ENCODE measurements around the gene ASTN2.

ASTN2 gene

DNA sequence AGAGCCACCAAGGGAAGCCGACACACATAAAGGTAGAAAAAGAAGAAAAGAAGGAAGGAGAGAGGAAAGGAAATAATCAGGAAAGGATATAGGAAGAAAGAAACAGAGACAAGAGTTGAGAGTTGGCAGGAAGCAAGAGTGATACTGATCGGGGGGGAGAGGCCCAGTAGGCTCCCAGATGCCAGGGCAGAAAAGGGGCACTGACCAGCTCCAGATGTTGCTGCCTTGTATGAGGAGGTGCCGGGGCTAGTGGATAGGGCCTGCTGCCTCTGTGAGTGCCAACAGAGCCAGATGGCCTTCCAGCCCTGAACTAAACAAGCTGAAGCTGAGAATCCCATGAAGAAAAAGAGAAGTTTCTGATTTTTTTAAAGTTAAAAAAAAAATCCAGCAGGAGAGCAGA lies 809.8 kb downstream of the ASTN2 start:
- no peak overlapping the region for H3K4me3 ChIP-seq (ENCODE audit: low read length)
- no peaks in the 10 kb centered on the region for H3K36me3 ChIP-seq (ENCODE audit: insufficient read depth, low read length)
- no peaks in the 10 kb centered on the region for H3K4me1 ChIP-seq (ENCODE audit: insufficient read depth, low read length)
- H3K27me3 ChIP-seq (ENCODE audit: insufficient read depth, low read length) = no peaks in the 10 kb centered on the region
- H3K9me3 ChIP-seq (ENCODE audit: low read length) = no peaks in the 10 kb centered on the region
- H2AFZ ChIP-seq (ENCODE audit: low read depth, low read length) = no peak overlapping the region

DNA sequence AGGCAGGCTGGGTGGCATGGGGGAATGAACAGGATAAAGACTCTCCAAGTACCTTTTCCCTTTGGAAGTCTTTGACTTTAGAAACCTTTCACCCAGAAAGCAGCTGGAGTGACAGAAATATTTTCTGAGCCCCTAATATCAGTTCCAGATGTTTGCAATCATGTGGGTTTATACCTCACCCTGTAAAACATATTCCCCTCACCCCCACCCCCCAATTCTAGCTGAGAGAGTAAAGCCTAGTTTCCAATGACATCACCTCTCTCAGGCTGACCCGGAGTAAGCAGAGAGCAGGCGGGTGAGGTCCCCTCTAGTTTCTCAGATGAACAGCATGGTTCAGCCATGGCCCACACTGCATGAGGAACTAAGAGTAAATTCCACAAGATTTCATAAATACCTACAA lies 810.6 kb downstream of the ASTN2 start:
- Histone ChIP-seq H3K4me1 (ENCODE audit: insufficient read depth, low read length) (no peaks in the 10 kb centered on the region), H3K27me3 (ENCODE audit: insufficient read depth, low read length) (no peaks in the 10 kb centered on the region), H3K4me3 (ENCODE audit: low read length) (no peak overlapping the region), H3K9me3 (ENCODE audit: low read length) (no peaks in the 10 kb centered on the region), H2AFZ (ENCODE audit: low read depth, low read length) (no peak overlapping the region), H3K36me3 (ENCODE audit: insufficient read depth, low read length) (no peaks in the 10 kb centered on the region)

DNA sequence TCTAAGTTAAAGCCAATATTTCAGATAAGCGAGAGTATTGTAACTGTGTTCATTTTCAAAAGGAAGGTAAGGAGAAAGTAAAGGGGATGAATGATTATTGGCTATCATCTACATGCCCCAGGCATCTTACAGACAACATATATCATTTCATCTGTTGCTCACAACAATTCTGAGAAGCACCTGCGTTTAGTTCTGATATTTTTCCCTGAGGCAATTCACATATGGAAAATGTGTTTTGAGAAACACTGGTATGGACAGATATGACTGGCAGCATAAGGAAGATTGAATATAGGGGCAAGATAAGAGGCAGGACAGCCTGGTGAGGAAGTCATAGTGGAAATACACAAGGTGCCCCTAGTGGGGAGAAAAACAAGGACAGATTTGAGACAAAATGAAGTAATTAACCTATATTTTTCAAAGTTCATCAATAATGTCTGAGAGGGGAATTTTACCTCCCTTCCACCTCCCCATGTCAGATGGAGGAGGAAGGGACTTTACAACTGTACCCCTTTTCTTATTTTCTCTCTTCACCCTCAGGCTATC lies 815.4 kb downstream of the ASTN2 start:
- Histone ChIP-seq H2AFZ (ENCODE audit: low read depth, low read length) (no peak overlapping the region), H3K27me3 (ENCODE audit: insufficient read depth, low read length) (no peaks in the 10 kb centered on the region), H3K36me3 (ENCODE audit: insufficient read depth, low read length) (peaks cover 2% of the 10 kb centered on the region), H3K4me3 (ENCODE audit: low read length) (no peak overlapping the region), H3K9me3 (ENCODE audit: low read length) (no peaks in the 10 kb centered on the region), H3K4me1 (ENCODE audit: insufficient read depth, low read length) (no peaks in the 10 kb centered on the region)

GRCh38 chr9:116596646-116597045 lies 818.2 kb downstream of the ASTN2 start:
- no peaks in the 10 kb centered on the region for H3K4me1 ChIP-seq (ENCODE audit: insufficient read depth, low read length)
- no peaks in the 10 kb centered on the region for H3K27me3 ChIP-seq (ENCODE audit: insufficient read depth, low read length)
- H2AFZ ChIP-seq (ENCODE audit: low read depth, low read length) = no peak overlapping the region
- H3K9me3 ChIP-seq (ENCODE audit: low read length) = no peaks in the 10 kb centered on the region
- peaks cover 2% of the 10 kb centered on the region for H3K36me3 ChIP-seq (ENCODE audit: insufficient read depth, low read length)
- no peak overlapping the region for H3K4me3 ChIP-seq (ENCODE audit: low read length)

DNA sequence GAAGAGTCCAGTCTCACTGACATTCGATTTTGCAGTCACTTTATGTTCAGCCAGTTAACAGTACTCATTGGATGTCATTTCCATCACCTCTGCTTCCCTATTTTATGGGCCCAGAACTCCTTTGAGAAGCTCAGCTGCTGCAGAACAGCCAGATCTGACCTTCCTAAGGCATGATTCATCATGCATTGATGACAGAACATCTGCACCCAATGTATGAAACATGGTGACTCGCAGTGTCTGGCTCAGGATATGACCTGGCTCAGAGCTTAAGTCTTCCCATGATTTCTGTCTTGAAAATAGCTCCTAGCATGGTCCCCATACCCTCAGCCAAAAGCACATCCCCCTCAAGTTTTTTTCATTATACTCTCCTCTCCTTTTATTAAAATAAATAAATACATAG lies 820.3 kb downstream of the ASTN2 start:
- no peaks in the 10 kb centered on the region for H3K27me3 ChIP-seq (ENCODE audit: insufficient read depth, low read length)
- H3K4me1 ChIP-seq (ENCODE audit: insufficient read depth, low read length) = no peaks in the 10 kb centered on the region
- H3K36me3 ChIP-seq (ENCODE audit: insufficient read depth, low read length) = peaks cover 2% of the 10 kb centered on the region
- no peak overlapping the region for H2AFZ ChIP-seq (ENCODE audit: low read depth, low read length)
- H3K9me3 ChIP-seq (ENCODE audit: low read length) = no peaks in the 10 kb centered on the region
- no peak overlapping the region for H3K4me3 ChIP-seq (ENCODE audit: low read length)

DNA sequence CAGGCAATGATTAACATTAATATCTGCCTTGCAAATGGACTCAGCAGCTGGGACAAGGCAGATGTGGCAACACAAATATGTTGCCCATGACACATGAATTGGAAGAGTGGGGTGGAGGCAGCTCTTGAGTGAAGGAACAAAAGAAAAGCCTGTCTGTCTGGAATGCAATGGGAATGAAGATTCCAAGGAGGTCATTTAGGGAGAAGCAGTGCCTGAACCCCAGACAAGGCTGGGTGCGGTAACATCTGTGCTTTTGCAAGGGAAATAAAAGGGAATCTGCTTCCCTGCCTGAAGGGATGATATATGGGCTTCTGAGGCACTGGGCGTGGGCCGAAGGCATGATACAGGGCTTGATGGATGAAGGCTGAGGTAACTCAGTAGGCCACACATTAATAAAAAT lies 821.9 kb downstream of the ASTN2 start:
- Histone ChIP-seq H3K4me1 (ENCODE audit: insufficient read depth, low read length) (no peaks in the 10 kb centered on the region), H2AFZ (ENCODE audit: low read depth, low read length) (no peak overlapping the region)

GRCh38 chr9:116589392-116590354 lies 825.2 kb downstream of the ASTN2 start:
- H3K36me3 ChIP-seq (ENCODE audit: insufficient read depth, low read length) = no peaks in the 10 kb centered on the region
- H3K4me3 ChIP-seq (ENCODE audit: low read length) = no peak overlapping the region
- no peaks in the 10 kb centered on the region for H3K4me1 ChIP-seq (ENCODE audit: insufficient read depth, low read length)
- H3K9me3 ChIP-seq (ENCODE audit: low read length) = no peaks in the 10 kb centered on the region
- H2AFZ ChIP-seq (ENCODE audit: low read depth, low read length) = no peak overlapping the region
- no peaks in the 10 kb centered on the region for H3K27me3 ChIP-seq (ENCODE audit: insufficient read depth, low read length)

More for the DNA sequence above, 821.9 kb downstream of the ASTN2 start:
- Histone ChIP-seq H3K4me3 (ENCODE audit: low read length) (no peak overlapping the region), H3K27me3 (ENCODE audit: insufficient read depth, low read length) (no peaks in the 10 kb centered on the region), H3K36me3 (ENCODE audit: insufficient read depth, low read length) (no peaks in the 10 kb centered on the region), H3K9me3 (ENCODE audit: low read length) (no peaks in the 10 kb centered on the region)

GRCh38 chr9:116587919-116588318 lies 826.9 kb downstream of the ASTN2 start:
- Histone ChIP-seq H2AFZ (ENCODE audit: low read depth, low read length) (no peak overlapping the region), H3K4me3 (ENCODE audit: low read length) (no peak overlapping the region), H3K36me3 (ENCODE audit: insufficient read depth, low read length) (no peaks in the 10 kb centered on the region), H3K27me3 (ENCODE audit: insufficient read depth, low read length) (no peaks in the 10 kb centered on the region), H3K9me3 (ENCODE audit: low read length) (no peaks in the 10 kb centered on the region), H3K4me1 (ENCODE audit: insufficient read depth, low read length) (no peaks in the 10 kb centered on the region)

DNA sequence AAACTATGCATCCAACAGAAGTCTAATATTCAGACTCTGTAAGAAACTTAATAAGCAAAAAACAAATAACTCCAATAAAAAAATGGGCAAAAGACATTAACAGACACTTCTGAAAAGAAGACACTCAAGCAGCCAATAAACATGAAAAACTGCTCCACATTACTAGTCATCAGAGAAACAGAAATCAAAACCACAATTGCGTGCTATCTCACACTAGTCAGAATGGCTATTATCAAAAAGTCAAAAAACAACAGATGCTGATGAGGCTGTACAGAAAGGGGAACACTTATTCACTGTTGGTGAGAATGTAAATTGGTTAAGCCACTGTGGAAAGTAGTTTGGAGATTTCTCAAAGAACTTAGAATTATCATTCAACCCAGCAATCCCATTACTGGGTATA lies 829.0 kb downstream of the ASTN2 start:
- Histone ChIP-seq H3K27me3 (ENCODE audit: insufficient read depth, low read length) (no peaks in the 10 kb centered on the region), H3K4me1 (ENCODE audit: insufficient read depth, low read length) (no peaks in the 10 kb centered on the region), H3K4me3 (ENCODE audit: low read length) (no peak overlapping the region), H3K36me3 (ENCODE audit: insufficient read depth, low read length) (no peaks in the 10 kb centered on the region), H3K9me3 (ENCODE audit: low read length) (no peaks in the 10 kb centered on the region), H2AFZ (ENCODE audit: low read depth, low read length) (no peak overlapping the region)

GRCh38 chr9:116585204-116585603 lies 829.7 kb downstream of the ASTN2 start:
- Histone ChIP-seq H3K4me1 (ENCODE audit: insufficient read depth, low read length) (no peaks in the 10 kb centered on the region), H3K27me3 (ENCODE audit: insufficient read depth, low read length) (no peaks in the 10 kb centered on the region), H3K36me3 (ENCODE audit: insufficient read depth, low read length) (no peaks in the 10 kb centered on the region), H3K9me3 (ENCODE audit: low read length) (no peaks in the 10 kb centered on the region), H2AFZ (ENCODE audit: low read depth, low read length) (no peak overlapping the region), H3K4me3 (ENCODE audit: low read length) (no peak overlapping the region)

- Histone ChIP-seq H2AFZ (ENCODE audit: low read depth, low read length) (no peak overlapping the region), H3K4me3 (ENCODE audit: low read length) (no peak overlapping the region), H3K36me3 (ENCODE audit: insufficient read depth, low read length) (no peaks in the 10 kb centered on the region)
Measured at GRCh38 chr9:116580853-116581252, 834.0 kb downstream of the ASTN2 start.

GRCh38 chr9:116576386-116576785 lies 838.5 kb downstream of the ASTN2 start:
- no peak overlapping the region for H3K4me3 ChIP-seq (ENCODE audit: low read length)
- no peak overlapping the region for H2AFZ ChIP-seq (ENCODE audit: low read depth, low read length)
- no peaks in the 10 kb centered on the region for H3K36me3 ChIP-seq (ENCODE audit: insufficient read depth, low read length)
- H3K9me3 ChIP-seq (ENCODE audit: low read length) = no peaks in the 10 kb centered on the region
- H3K4me1 ChIP-seq (ENCODE audit: insufficient read depth, low read length) = peaks cover 7% of the 10 kb centered on the region
- H3K27me3 ChIP-seq (ENCODE audit: insufficient read depth, low read length) = no peaks in the 10 kb centered on the region

More at GRCh38 chr9:116580853-116581252, 834.0 kb downstream of the ASTN2 start:
- Histone ChIP-seq H3K4me1 (ENCODE audit: insufficient read depth, low read length) (no peaks in the 10 kb centered on the region), H3K27me3 (ENCODE audit: insufficient read depth, low read length) (no peaks in the 10 kb centered on the region), H3K9me3 (ENCODE audit: low read length) (no peaks in the 10 kb centered on the region)

DNA sequence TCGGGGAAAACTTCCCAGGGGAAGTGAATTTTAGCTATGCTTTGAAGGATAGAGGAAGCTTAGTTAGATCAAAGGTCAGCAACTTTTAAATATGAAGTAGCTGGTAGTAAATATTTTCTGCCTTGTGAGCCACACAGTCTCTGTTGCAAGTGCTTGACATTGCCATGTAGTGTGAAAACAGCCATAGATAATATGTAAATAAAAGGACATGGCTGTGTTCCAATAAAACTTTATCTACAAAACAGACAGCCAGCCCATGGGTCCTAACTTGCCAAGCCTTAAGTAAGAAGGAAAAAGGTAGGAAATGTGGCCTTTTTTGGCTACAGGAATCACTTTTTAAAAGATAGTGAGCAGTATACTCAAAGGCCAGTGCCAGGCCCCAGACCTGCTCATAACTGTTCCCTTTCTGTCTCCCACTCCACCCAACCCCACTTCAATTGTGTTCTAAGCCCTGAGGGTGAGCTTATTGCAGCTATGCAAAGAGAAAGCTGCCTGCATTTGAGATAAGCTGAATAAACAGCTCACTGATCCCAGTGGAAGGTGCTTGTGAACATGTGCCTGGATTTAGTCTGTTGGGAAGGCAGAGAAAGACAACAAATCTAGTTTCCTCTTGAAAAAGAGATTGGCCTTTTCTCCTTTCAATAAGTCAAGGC lies 840.7 kb downstream of the ASTN2 start:
- no peaks in the 10 kb centered on the region for H3K36me3 ChIP-seq (ENCODE audit: insufficient read depth, low read length)
- H2AFZ ChIP-seq (ENCODE audit: low read depth, low read length) = no peak overlapping the region
- no peaks in the 10 kb centered on the region for H3K9me3 ChIP-seq (ENCODE audit: low read length)
- no peaks in the 10 kb centered on the region for H3K27me3 ChIP-seq (ENCODE audit: insufficient read depth, low read length)
- no peak overlapping the region for H3K4me3 ChIP-seq (ENCODE audit: low read length)
- peaks cover 7% of the 10 kb centered on the region for H3K4me1 ChIP-seq (ENCODE audit: insufficient read depth, low read length)
